GM12874 (cell line): ENCODE data around the gene IKZF4.

Experiments used
- TF ChIP-seq, protein P1 (sequence below): IDR thresholded peaks from 2 replicates; pipeline ENCODE4 v1.5.1; 2011; ENCODE audit warnings: low read depth, mild to moderate bottlenecking, control low read depth, low read length, moderate library complexity; ENCODE audit not compliant: insufficient read depth

The IKZF4 gene

DNA sequence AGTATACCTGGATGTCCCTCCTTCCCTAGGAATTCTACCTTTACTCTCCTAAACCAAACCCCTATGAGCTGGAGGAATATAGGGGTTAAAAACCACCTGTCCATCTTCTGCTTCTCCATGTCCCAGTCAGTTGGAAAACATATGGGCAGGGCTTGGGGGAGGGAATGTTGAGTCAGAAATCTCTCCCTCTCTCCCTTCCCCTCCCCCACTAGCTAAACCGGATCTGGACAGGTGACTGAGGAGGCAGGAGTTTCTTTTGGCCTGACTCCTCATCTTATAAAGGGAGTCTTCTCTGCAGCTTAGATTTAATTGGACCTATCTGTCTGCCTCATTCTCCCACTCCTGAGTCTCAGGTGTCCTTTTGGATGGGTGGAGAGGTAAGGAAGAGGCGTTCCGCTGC lies 65.3 kb downstream of the IKZF4 start:
- TF ChIP-seq, protein P1, sequence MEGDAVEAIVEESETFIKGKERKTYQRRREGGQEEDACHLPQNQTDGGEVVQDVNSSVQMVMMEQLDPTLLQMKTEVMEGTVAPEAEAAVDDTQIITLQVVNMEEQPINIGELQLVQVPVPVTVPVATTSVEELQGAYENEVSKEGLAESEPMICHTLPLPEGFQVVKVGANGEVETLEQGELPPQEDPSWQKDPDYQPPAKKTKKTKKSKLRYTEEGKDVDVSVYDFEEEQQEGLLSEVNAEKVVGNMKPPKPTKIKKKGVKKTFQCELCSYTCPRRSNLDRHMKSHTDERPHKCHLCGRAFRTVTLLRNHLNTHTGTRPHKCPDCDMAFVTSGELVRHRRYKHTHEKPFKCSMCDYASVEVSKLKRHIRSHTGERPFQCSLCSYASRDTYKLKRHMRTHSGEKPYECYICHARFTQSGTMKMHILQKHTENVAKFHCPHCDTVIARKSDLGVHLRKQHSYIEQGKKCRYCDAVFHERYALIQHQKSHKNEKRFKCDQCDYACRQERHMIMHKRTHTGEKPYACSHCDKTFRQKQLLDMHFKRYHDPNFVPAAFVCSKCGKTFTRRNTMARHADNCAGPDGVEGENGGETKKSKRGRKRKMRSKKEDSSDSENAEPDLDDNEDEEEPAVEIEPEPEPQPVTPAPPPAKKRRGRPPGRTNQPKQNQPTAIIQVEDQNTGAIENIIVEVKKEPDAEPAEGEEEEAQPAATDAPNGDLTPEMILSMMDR, result no peak

DNA sequence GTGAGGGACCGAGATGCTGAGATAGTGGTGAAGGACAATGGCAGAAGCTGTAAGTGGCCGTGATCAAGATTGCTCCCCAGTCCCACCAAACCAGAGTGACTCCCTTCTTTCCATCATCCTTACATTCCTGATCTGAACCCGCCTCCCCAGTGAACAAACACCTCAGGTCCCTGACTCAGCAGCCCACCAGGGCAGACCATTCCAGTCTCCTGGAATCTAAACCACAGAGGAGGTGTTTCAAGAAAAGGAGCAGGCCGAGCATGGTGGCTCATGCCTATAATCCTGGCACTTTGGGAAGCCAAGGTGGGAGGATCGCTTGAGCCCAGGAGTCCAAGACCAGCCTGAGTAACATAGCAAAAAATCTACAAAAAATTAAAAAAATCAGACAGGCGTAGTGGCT lies 65.8 kb downstream of the IKZF4 start:
- TF ChIP-seq, protein P1, result no peak

DNA sequence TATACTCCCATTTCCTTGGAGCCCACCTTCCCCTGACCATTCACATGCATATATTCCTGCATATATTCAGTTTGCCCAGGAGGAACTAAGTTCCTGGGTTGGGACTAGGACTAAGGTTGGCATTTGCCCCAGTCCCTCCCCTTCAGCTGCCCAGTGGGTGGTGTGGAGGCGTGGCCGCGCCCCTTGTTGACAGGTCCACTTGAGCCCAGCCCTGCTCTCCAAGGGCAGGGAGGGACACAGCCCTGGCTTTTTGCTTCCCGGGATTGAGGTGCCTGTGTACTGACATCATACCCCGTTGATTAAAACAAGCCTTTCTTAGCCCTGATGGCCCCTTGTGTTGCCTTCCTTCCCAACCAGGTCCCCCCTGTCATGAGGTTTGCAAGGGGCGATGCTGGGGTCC lies 66.4 kb downstream of the IKZF4 start:
- TF ChIP-seq, protein P1, result no peak
